ENCODE measurements around the gene RBMS3. TPM values are rescaled to one million over a fixed set of nuclear protein-coding genes. Genes with fewer than 3 reads are reported as not detected.

Gene RBMS3
- total RNA-seq, 1 donor from 2014 or later, result 33.0 TPM

DNA sequence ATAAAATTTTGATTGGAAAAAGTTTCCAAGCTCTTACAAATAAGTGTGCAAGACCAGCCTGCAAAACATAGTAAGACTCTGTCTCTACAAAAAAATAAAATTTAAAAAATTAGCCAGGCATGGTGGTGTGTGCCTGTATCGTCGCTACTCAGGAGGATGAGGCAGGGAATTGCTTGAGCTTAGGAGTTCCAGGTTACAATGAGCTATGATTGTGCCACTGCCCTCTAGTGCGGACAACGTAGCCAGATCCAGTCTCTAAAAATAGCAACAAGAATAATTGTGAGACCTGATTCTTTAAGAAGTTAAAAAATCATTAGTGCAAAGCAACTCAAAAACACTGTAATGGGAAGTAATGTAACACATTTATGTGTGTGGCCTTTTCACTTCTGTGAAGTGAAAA, 251.6 kb downstream of the RBMS3 start:
- FAIRE-seq (no peak), DNase-seq (ENCODE audit: low read depth) (no peak)
- no peak overlapping the region for H2AFZ ChIP-seq (ENCODE audit: low read depth, low read length)
- no peak overlapping the region for H3K9ac ChIP-seq (ENCODE audit: low read length)
- Mint-ChIP-seq H3K27me3 (ENCODE audit: low read depth, unreplicated experiment) (no peaks in the 10 kb centered on the region), H3K27ac (ENCODE audit: unreplicated experiment) (no peak overlapping the region), H3K4me1 (ENCODE audit: low read depth, unreplicated experiment) (no peaks in the 10 kb centered on the region), H3K36me3 (ENCODE audit: low read depth, unreplicated experiment) (no peaks in the 10 kb centered on the region), H3K9me3 (ENCODE audit: unreplicated experiment) (no peaks in the 10 kb centered on the region), H3K4me3 (ENCODE audit: unreplicated experiment) (no peak overlapping the region)
- H3K79me2 ChIP-seq (ENCODE audit: insufficient read depth, low read length), result no peaks in the 10 kb centered on the region
- H3K27me3 ChIP-seq (ENCODE audit: insufficient read depth, low read length), result no peaks in the 10 kb centered on the region
- no peak overlapping the region for H3K4me2 ChIP-seq (ENCODE audit: low read length)
- no peak overlapping the region for H3K4me3 ChIP-seq (ENCODE audit: insufficient read depth, low read depth, low read length)
- H3K9me3 ChIP-seq (ENCODE audit: insufficient read depth, low read depth, low read length), result no peaks in the 10 kb centered on the region
- H3K36me3 ChIP-seq (ENCODE audit: insufficient read depth, low read length), result no peaks in the 10 kb centered on the region
- H3K4me1 ChIP-seq (ENCODE audit: insufficient read depth, low read length), result no peaks in the 10 kb centered on the region
- TF ChIP-seq, protein P1, sequence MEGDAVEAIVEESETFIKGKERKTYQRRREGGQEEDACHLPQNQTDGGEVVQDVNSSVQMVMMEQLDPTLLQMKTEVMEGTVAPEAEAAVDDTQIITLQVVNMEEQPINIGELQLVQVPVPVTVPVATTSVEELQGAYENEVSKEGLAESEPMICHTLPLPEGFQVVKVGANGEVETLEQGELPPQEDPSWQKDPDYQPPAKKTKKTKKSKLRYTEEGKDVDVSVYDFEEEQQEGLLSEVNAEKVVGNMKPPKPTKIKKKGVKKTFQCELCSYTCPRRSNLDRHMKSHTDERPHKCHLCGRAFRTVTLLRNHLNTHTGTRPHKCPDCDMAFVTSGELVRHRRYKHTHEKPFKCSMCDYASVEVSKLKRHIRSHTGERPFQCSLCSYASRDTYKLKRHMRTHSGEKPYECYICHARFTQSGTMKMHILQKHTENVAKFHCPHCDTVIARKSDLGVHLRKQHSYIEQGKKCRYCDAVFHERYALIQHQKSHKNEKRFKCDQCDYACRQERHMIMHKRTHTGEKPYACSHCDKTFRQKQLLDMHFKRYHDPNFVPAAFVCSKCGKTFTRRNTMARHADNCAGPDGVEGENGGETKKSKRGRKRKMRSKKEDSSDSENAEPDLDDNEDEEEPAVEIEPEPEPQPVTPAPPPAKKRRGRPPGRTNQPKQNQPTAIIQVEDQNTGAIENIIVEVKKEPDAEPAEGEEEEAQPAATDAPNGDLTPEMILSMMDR (IDR thresholded peaks at IDR 0.05; ENCODE audit: insufficient read depth, low read depth, low read length), result no peak
- TF ChIP-seq EZH2 (IDR thresholded peaks at IDR 0.05; ENCODE audit: insufficient read depth, low read length), result no peak
- H4K20me1 ChIP-seq (ENCODE audit: insufficient read depth, low read length), result peaks cover 12% of the 10 kb centered on the region
- no peak overlapping the region for H3K27ac ChIP-seq (ENCODE audit: low read depth, low read length)

- no peaks in the 10 kb centered on the region for H3K4me1 Mint-ChIP-seq (ENCODE audit: low read depth, unreplicated experiment)
- H3K9ac ChIP-seq (ENCODE audit: low read length), result no peak overlapping the region
- no peak for FAIRE-seq
- peaks cover 12% of the 10 kb centered on the region for H4K20me1 ChIP-seq (ENCODE audit: insufficient read depth, low read length)
- no peak for TF ChIP-seq EZH2 (IDR thresholded peaks at IDR 0.05; ENCODE audit: insufficient read depth, low read length)
- TF ChIP-seq, protein P1 (IDR thresholded peaks at IDR 0.05; ENCODE audit: insufficient read depth, low read depth, low read length), result no peak
- H3K36me3 ChIP-seq (ENCODE audit: insufficient read depth, low read length), result no peaks in the 10 kb centered on the region
- no peaks in the 10 kb centered on the region for H3K4me1 ChIP-seq (ENCODE audit: insufficient read depth, low read length)
- no peaks in the 10 kb centered on the region for H3K27me3 ChIP-seq (ENCODE audit: insufficient read depth, low read length)
- H3K9me3 ChIP-seq (ENCODE audit: insufficient read depth, low read depth, low read length), result no peaks in the 10 kb centered on the region
- H3K4me3 ChIP-seq (ENCODE audit: insufficient read depth, low read depth, low read length), result no peak overlapping the region
- no peak for DNase-seq (ENCODE audit: low read depth)
- no peak overlapping the region for H3K27ac Mint-ChIP-seq (ENCODE audit: unreplicated experiment)
- H3K36me3 Mint-ChIP-seq (ENCODE audit: low read depth, unreplicated experiment), result no peaks in the 10 kb centered on the region
- H3K27me3 Mint-ChIP-seq (ENCODE audit: low read depth, unreplicated experiment), result no peaks in the 10 kb centered on the region
- no peak overlapping the region for H3K4me2 ChIP-seq (ENCODE audit: low read length)
- H3K27ac ChIP-seq (ENCODE audit: low read depth, low read length), result no peak overlapping the region
- no peak overlapping the region for H3K4me3 Mint-ChIP-seq (ENCODE audit: unreplicated experiment)
- no peak overlapping the region for H2AFZ ChIP-seq (ENCODE audit: low read depth, low read length)
- H3K9me3 Mint-ChIP-seq (ENCODE audit: unreplicated experiment), result no peaks in the 10 kb centered on the region
- H3K79me2 ChIP-seq (ENCODE audit: insufficient read depth, low read length), result no peaks in the 10 kb centered on the region
Measured at GRCh38 chr3:29534006-29534405, 253.1 kb downstream of the RBMS3 start.

DNA sequence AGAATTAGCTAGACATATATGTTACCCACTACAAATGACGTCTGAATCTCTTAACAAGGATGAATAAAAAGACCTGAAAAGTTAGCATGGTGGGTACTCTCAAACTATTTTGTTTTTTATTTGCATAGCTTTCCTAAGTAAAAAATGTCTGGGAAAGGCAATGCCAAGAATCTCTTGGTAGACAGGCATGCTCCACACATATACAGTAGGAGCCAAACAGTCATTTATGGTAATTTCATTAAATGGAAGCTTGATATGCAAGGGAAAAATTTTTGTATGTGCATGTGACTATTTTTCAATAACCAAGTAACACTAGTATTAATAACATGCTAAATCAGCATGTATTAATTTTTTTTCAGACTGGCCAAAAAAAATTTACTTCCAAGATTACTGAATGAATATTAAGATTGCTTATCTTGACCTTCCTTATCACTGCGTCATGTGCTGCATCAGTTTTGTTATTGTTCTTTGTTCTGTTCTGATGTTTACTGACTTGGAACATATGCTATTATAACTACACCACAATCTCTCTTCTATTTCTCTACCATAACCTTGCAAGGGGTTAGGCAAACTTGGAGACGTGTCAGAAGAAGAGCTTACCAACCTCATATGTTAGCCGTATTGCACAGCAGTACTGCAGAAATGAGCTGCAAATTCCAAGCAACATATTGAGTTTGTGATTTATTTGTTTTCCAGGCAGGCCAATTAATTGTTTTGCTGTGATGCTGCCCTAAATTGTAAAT, 255.3 kb downstream of the RBMS3 start:
- no peaks in the 10 kb centered on the region for H3K36me3 Mint-ChIP-seq (ENCODE audit: low read depth, unreplicated experiment)
- Histone ChIP-seq H2AFZ (ENCODE audit: low read depth, low read length) (no peak overlapping the region), H3K4me3 (ENCODE audit: insufficient read depth, low read depth, low read length) (no peak overlapping the region), H3K36me3 (ENCODE audit: insufficient read depth, low read length) (no peaks in the 10 kb centered on the region), H3K4me2 (ENCODE audit: low read length) (no peak overlapping the region), H4K20me1 (ENCODE audit: insufficient read depth, low read length) (peaks cover 12% of the 10 kb centered on the region), H3K27ac (ENCODE audit: low read depth, low read length) (no peak overlapping the region), H3K27me3 (ENCODE audit: insufficient read depth, low read length) (no peaks in the 10 kb centered on the region), H3K4me1 (ENCODE audit: insufficient read depth, low read length) (no peaks in the 10 kb centered on the region), H3K9me3 (ENCODE audit: insufficient read depth, low read depth, low read length) (no peaks in the 10 kb centered on the region), H3K9ac (ENCODE audit: low read length) (no peak overlapping the region), H3K79me2 (ENCODE audit: insufficient read depth, low read length) (no peaks in the 10 kb centered on the region)
- FAIRE-seq (no peak), DNase-seq (ENCODE audit: low read depth) (no peak)
- no peaks in the 10 kb centered on the region for H3K27me3 Mint-ChIP-seq (ENCODE audit: low read depth, unreplicated experiment)
- TF ChIP-seq, protein P1 (IDR thresholded peaks at IDR 0.05; ENCODE audit: insufficient read depth, low read depth, low read length), result no peak
- TF ChIP-seq EZH2 (IDR thresholded peaks at IDR 0.05; ENCODE audit: insufficient read depth, low read length), result no peak
- no peaks in the 10 kb centered on the region for H3K9me3 Mint-ChIP-seq (ENCODE audit: unreplicated experiment)
- no peaks in the 10 kb centered on the region for H3K4me1 Mint-ChIP-seq (ENCODE audit: low read depth, unreplicated experiment)
- no peak overlapping the region for H3K27ac Mint-ChIP-seq (ENCODE audit: unreplicated experiment)
- H3K4me3 Mint-ChIP-seq (ENCODE audit: unreplicated experiment), result no peak overlapping the region
